ENCODE results near the gene CMSS1.

GRCh38 chr3:99776516-99777209 is 41.0 kb upstream of the CMSS1 start:
- TF ChIP-seq CTCF (IDR thresholded peaks at IDR 0.05), result no peak
- no peak for TF ChIP-seq POLR2A (IDR thresholded peaks at IDR 0.05)

Measured in right lobe of liver (tissue), 4 donors.